Measurements from ENCODE around the gene DYNC1I2.

Gene DYNC1I2

GRCh38 chr2:171669121-171669520, 18.1 kb upstream of the DYNC1I2 start:
- TF ChIP-seq, protein P1, sequence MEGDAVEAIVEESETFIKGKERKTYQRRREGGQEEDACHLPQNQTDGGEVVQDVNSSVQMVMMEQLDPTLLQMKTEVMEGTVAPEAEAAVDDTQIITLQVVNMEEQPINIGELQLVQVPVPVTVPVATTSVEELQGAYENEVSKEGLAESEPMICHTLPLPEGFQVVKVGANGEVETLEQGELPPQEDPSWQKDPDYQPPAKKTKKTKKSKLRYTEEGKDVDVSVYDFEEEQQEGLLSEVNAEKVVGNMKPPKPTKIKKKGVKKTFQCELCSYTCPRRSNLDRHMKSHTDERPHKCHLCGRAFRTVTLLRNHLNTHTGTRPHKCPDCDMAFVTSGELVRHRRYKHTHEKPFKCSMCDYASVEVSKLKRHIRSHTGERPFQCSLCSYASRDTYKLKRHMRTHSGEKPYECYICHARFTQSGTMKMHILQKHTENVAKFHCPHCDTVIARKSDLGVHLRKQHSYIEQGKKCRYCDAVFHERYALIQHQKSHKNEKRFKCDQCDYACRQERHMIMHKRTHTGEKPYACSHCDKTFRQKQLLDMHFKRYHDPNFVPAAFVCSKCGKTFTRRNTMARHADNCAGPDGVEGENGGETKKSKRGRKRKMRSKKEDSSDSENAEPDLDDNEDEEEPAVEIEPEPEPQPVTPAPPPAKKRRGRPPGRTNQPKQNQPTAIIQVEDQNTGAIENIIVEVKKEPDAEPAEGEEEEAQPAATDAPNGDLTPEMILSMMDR (IDR thresholded peaks at IDR 0.05; ENCODE audit: borderline replicate concordance, control extremely low read depth, extremely low read depth, insufficient read depth, missing control alignments), result no peak
- DNase-seq (ENCODE audit: low spot score), result no peak
- in situ Hi-C loops (cut with MboI; ENCODE audit: low sequenced_read_pairs, unreplicated experiment), result no loop called here

GRCh38 chr2:171670655-171671054, 16.6 kb upstream of the DYNC1I2 start:
- in situ Hi-C loops (cut with MboI; ENCODE audit: low sequenced_read_pairs, unreplicated experiment), result no loop called here
- DNase-seq (ENCODE audit: low spot score), result no peak
- TF ChIP-seq, protein P1 (IDR thresholded peaks at IDR 0.05; ENCODE audit: borderline replicate concordance, control extremely low read depth, extremely low read depth, insufficient read depth, missing control alignments), result no peak

DNA sequence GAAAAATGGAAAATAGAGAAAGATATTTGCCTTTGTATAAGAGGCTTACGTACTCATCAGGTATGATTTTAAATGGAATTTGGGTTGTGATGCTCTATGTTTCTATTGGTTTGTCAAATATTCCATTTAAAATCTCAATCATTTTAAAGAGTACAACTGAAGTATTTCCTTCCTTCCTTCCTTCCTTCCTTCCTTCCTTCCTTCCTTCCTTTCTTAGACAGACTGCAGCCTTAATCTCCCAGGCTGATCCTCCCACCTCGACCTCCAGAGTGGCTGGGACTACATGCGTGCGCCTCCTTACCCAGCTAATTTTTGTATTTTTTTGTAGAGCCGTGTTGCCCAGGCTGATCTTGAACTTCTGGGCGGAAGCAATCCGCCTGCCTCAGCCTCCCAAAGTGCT, 15.4 kb upstream of the DYNC1I2 start:
- DNase-seq (ENCODE audit: low spot score), result no peak
- in situ Hi-C loops (cut with MboI; ENCODE audit: low sequenced_read_pairs, unreplicated experiment), result no loop called here

GRCh38 chr2:171673905-171674304, 13.4 kb upstream of the DYNC1I2 start:
- TF ChIP-seq, protein P1 (IDR thresholded peaks at IDR 0.05; ENCODE audit: borderline replicate concordance, control extremely low read depth, extremely low read depth, insufficient read depth, missing control alignments), result no peak
- in situ Hi-C loops (cut with MboI; ENCODE audit: low sequenced_read_pairs, unreplicated experiment), result no loop called here
- no peak for DNase-seq (ENCODE audit: low spot score)

More for the DNA sequence above, 15.4 kb upstream of the DYNC1I2 start:
- TF ChIP-seq, protein P1 (IDR thresholded peaks at IDR 0.05; ENCODE audit: borderline replicate concordance, control extremely low read depth, extremely low read depth, insufficient read depth, missing control alignments), result no peak

GRCh38 chr2:171675810-171676345, 11.4 kb upstream of the DYNC1I2 start:
- TF ChIP-seq, protein P1 (IDR thresholded peaks at IDR 0.05; ENCODE audit: borderline replicate concordance, control extremely low read depth, extremely low read depth, insufficient read depth, missing control alignments), result no peak
- in situ Hi-C loops (cut with MboI; ENCODE audit: low sequenced_read_pairs, unreplicated experiment), result loop anchor here (25.0 kb wide), 1 partner anchor 714 kb away; no protein-coding TSS in a partner anchor
- DNase-seq (ENCODE audit: low spot score), result no peak

GRCh38 chr2:171678619-171679018, 8.7 kb upstream of the DYNC1I2 start:
- DNase-seq (ENCODE audit: low spot score), result no peak
- TF ChIP-seq, protein P1 (IDR thresholded peaks at IDR 0.05; ENCODE audit: borderline replicate concordance, control extremely low read depth, extremely low read depth, insufficient read depth, missing control alignments), result no peak
- in situ Hi-C loops (cut with MboI; ENCODE audit: low sequenced_read_pairs, unreplicated experiment), result loop anchor here (25.0 kb wide), 1 partner anchor 716 kb away; no protein-coding TSS in a partner anchor
